HG03103 (cell line): ENCODE measurements around the gene KMT5B.
"Not testable (repeated sequence)": the region's sequence is repeated elsewhere in the genome, so short reads cannot be mapped to it uniquely, and the experiment has no call there.

Experiments
- ATAC-seq: cut with Tn5 transposase; IDR thresholded peaks from one replicate; pipeline ENCODE4 v1.9.1; 2021; ENCODE audit warnings: low read depth; ENCODE audit not compliant: unreplicated experiment

The KMT5B gene

DNA sequence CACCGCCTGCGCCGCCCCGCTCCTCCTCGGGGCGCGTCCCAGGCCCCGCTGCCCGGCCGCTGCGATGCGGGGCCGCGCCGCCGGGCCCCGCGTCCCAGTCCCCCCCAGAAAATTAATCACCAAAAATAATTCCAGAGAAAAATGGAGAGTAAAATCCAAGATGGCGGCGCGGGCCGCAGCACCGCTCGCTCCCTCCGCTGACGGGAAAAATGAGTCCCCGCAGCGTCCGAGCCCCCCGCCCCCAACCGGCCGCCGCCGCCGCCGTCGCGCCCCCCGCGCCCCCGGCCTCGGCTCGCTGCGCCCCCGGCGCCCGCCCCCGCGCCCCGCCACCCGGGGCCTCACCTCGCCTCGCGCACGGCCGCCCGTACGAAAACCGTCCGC lies at the start of gene KMT5B:
KMT5B (minus strand) TSS at position 162 of the 381 bp plus-strand sequence. CDS start 23,220 bp downstream, outside the sequence.
- no peak for ATAC-seq

- no peak for ATAC-seq
Measured at GRCh38 chr11:68262544-68262827, 49.4 kb upstream of the KMT5B start.

- no peak for ATAC-seq
Measured at GRCh38 chr11:68261749-68262543, 48.9 kb upstream of the KMT5B start.

DNA sequence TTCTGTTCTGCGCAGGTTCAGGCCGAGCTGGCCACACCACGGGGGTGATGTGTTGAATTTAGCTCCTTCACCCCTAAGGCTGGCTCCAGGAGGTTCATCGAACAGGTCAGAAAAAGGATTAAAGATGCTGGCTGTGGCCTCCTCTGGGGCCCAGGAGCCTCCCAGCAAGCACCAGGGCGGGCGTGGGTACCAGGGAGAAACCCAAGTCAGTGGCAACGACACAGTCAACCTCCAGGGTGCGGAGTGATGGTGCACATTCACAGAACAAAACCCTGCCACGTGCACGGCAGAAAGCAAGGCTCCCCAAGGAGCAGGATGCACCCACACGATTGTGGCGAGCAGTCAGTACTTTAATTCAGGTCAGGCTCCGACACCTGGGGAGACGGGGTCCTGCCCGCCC lies 47.9 kb upstream of the KMT5B start:
- no peak for ATAC-seq

DNA sequence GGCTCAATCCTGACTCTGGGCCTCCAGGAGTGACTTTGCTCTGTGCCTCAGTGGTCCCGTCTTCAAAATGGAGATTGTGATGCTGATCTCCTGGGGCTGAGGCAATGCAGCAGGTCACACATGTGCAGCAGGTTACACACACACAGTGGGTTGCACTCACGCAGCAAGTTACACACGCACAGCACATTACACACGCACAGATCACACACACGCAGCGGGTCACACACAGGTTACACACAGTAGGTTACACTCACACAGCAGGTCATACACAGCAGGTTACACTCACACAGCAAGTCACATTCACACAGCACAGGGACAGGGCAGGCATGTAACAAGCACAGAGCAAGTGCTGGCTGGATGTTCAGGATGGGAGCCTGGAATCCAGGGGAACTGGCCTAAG lies 47.4 kb upstream of the KMT5B start:
- ATAC-seq: no peak

DNA sequence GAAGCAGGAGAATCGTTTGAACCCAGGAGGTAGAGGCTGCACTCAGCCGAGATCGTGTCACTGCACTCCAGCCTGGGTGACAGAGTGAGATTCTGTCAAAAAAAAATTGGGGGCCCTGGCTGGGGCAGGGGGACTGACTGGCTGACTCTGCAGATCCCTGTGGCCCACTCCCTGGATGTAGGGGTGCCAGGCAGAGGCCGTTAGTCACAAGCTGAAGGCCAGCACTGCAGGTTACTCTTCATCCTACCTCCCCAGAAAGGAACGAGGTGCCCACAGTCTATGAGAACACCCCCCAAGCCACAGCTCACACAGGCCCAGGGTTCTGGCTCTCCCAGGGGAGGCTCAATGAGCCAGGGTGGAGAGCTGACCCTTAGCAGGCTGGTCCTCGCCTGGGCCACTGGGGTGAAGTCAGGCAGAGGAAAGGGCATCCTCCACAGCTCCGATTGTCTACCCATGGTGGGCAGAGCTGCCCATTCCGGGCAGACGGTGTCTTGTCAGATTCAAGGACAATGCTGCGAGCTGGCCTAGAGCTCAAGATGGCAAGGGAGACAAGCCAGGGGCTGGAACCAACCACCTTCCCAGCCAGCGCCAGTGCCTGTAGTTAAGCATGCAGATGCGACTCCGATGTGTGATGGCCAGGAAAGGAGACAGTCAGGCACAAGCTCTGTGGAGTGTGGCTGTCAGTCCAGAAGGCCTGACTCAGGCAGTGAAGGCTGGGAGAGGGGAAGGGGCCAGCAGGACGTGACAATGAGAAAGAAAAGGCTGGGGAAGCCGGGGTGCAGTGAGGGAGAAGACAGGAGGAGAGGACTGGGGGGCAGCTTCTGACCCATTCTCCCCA lies 46.2 kb upstream of the KMT5B start:
- ATAC-seq: no peak

DNA sequence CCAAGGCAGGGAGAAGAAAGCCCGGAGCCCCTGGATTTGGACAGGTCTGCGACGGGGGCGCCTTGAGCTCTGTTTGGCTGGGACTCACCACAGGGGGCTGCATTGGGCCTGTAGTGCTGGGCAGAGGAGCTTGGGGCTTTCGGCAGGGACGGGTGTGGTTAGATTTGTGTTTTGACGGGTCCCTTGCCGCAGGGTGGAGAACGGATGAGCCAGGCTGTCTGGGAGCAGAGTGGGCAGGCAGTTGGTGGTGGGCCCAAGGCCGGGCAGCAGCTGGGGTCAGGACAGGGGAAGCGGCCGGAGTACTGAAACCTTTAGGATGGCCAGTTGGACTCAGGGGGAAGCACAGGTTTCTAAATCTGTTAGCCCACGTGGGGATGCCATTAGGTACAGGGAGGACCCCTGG lies 45.3 kb upstream of the KMT5B start:
- no peak for ATAC-seq

- ATAC-seq: no peak
Measured at GRCh38 chr11:68257477-68258362, 44.6 kb upstream of the KMT5B start.

- no peak for ATAC-seq
Measured at GRCh38 chr11:68256331-68256741, 43.2 kb upstream of the KMT5B start.

DNA sequence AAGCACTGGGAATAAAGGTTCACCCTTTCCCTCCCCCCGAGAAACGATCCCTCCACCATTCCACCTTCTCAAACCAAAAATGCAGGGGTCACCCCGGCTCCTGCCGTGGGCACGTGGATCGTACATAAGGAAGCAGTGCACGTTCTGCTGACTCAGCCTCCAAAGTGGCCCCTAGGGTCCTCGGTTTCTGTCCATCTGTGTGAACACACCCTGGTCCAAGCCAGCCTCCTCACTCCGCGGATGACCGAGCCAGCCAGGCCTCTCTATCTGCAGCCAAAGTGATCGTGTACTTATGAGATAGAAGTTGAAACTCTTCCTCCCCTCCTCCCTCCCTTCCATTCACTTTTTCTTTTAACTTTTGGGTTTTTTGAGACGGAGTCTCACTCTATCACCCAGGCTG lies 42.4 kb upstream of the KMT5B start:
- ATAC-seq: no peak

DNA sequence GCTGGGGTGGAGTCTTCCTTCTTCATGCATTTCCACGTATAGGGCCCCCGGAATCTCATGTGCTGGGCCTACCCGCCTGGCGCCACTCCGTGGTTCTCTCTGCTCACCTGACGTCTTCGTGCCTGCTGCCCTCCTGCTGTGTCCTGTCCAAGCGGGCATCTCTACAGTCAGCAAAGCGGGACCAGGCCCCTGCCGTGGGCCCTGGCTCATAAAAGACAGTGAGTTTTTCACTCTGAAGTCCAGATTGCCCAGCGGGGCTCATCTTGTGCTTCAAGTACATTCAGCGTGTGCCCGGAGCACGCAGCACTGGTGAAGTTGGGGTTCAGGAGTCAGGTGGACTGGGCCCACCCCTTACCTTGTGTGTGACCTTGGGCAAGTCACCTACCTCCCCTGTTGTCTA lies 41.3 kb upstream of the KMT5B start:
- no peak for ATAC-seq

GRCh38 chr11:68251765-68252164 lies 38.7 kb upstream of the KMT5B start:
- ATAC-seq: no peak

GRCh38 chr11:68244912-68245311 lies 31.8 kb upstream of the KMT5B start:
- ATAC-seq: not testable (repeated sequence)

DNA sequence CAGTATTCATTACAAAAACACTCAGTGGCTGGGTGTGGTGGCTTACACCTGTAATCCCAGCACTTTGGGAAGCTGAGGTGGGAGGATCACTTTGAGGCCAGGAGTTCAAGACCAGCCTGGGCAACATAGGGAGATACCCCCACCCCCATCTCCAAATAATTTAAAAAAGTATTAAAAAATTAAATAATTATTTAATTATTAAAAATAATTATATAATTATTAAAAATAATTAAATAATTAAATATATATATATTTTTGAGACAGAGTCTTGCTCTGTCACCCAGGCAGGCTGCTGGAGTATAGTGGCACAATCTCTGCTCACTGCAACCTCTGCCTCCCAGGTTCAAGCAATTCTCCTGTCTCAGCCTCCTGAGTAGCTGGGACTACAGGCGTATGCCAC lies 30.8 kb upstream of the KMT5B start:
- ATAC-seq: not testable (repeated sequence)

DNA sequence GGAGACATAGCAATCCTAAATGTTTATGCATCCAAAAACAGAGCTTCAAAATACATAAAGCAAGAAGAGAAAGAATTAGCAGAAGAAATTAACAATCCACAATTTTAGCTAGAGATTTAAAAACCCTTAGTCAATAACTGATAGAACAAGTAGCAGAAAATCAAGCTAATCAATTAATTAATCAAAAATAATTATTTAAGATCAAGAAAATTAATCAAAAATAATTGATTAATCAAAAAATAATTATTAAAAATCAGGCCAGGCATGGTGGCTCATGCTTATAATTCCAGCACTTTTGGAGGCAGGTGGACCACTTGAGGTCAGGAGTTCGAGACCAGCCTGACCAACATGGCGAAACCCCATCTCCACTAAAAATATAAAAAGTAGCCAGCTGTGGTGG lies 29.5 kb upstream of the KMT5B start:
- no peak for ATAC-seq

DNA sequence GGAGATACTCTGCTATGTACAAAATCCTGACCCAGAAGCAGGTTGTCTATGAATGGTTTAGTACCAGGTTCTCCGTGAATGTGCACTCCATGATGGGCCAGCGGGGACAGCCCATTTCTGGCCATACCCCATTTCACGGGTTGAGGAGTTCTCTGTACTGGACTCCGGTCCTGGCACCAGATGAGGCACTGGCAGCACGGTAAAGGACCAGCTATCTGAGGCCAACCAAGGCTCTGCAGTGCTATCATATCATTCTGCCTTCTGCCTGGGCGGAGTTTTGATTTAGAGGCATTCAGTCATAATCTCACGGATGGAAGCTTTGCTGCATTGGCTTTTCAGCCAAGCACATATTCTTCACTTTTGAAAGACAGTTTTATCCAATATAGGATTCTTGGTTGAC lies 18.5 kb upstream of the KMT5B start:
- ATAC-seq: no peak

DNA sequence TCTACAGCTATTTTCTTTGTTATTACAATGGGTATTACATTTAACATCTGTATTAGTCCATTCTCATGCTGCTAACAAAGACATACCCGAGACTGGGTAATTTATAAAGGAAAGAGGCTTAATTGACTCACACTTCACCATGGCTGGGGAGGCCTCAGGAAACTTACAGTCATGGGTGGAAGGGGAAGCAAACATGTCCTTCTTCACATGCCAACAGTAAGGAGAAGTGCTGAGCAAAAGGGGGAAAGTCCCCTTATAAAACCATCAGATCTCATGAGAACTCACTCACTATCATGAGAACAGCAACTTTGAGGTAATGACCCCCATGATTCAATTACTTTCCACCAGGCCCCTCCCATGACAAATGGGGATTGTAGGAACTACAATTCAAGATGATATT lies 16.5 kb upstream of the KMT5B start:
- no peak for ATAC-seq

DNA sequence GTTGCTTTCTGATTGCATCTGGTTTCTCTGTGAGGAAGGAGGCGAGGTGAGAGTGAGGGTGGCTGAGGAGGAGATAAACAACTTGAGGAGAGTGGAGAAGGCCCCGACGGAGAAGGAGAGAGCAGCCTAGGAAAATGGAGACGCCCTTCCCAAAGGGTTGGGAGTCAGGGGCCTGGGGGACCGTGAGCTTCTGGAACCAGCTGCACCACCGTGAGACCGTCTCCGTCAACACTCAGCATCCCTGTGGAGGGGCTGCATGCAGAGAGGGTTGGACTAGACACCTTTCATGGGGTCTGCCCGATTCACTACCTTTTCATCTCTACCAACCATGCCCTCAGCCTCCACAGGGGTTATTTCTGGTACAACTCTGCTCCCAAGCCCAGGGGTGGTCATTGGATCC lies 13.3 kb upstream of the KMT5B start:
- ATAC-seq: no peak

DNA sequence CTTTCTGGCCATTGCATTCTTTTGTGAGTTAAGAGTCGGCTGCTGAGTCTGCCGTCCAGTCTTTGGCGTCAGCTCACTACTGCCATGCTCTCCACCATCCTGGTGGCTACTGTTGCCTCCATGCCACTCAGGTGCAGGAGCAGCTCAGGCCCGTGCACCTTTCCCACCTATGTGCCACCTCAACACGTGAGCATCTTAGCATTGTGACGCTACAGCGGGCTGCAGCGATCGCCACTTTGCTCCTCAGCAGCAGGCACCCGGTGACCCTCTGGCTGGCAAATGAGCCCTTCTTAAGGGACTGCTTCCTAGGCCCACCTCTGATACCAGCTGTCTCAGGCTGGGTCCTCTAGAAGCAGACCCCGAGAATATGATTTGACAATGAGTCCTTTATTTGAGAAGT lies 11.5 kb upstream of the KMT5B start:
- ATAC-seq: no peak

- no peak for ATAC-seq
Measured at GRCh38 chr11:68223275-68223674, 10.2 kb upstream of the KMT5B start.

GRCh38 chr11:68221406-68221805 lies 8.3 kb upstream of the KMT5B start:
- no peak for ATAC-seq
